HG02973 (cell line): ENCODE results near the gene SLC49A3.
"Not testable (repeated sequence)": the region's sequence is repeated elsewhere in the genome, so short reads cannot be mapped to it uniquely, and the experiment has no call there.

ENCODE experiments used
- ATAC-seq: cut with Tn5 transposase; IDR thresholded peaks from one replicate; pipeline ENCODE4 v1.9.1; 2021; ENCODE audit warnings: moderate library complexity; ENCODE audit not compliant: unreplicated experiment

The SLC49A3 gene

DNA sequence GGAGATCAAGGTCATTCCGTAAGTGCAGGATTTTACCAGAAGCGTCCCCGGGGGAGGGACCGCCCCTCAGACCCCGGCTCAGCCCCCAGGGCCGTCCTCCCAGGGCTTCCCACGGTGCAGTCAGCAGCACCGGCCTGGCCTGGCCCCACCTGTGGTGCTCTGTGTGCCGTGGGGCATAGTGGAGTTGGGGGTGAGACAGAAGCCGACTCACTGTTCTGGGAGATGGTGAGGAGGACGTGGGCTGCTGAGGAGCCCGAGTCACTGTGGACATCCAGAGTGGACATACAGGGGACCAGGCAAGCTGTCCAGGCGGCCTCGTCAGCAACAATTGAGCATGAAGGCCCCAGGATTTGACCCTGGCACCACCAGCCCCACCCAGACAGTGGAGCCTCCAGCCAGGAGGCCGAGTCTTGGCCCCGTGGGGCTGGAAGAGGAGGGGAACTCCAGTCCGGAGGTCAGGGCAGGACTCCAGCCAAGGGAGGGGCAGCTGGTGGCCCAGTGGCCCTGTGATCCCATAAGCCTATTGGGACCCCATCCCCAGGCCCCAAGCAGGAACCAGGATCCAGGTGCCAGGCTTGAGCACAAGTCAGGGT lies 34.0 kb downstream of the SLC49A3 start:
- ATAC-seq, result no peak

DNA sequence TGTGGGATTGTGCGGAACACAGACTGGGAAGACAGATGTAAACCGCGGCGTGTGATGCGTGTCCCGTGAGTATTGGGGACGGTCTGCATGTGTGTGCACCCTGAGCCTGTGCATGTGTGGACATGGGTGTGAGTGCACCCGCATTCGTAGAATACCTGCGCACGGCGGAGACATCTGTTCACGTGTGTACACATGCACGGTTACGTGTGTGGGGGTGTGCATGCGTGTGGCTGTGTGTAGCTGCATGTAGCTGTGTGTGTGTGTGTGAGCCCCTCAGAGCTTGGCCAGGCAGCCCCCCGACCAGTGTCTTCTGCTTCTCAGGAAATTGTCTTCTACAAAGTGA lies 34.5 kb downstream of the SLC49A3 start:
- no peak for ATAC-seq

DNA sequence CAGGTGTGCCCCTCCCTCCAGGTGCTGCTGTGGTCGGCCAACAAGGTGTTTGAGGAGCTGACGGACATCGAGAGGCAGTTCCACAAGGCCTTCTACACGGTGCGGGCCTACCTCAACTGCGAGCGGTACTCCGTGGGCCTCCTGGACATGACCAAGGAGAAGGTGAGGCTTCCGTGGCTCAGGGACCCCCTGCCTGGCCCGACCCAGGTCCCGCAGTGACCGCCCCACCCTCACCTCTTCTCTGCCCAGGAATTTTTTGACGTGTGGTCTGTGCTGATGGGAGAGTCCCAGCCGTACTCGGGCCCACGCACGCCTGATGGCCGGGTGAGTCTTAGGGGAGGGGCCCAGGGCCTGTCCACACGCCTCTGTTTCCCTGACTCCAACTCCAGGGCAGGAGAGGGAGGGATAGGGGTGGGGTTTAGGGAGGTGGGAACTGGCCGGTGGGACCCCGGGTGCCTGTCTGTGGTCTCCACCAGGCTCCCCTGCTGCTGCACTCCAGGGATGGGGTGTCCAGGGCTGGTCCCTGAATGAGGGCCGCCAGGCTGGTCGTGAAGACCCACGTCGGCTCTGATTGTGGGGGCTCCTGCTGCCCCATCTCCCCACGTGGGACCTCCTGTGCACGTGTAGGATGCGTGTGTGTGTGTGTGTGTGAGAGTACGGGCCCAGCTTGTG lies 35.0 kb downstream of the SLC49A3 start:
- no peak for ATAC-seq

DNA sequence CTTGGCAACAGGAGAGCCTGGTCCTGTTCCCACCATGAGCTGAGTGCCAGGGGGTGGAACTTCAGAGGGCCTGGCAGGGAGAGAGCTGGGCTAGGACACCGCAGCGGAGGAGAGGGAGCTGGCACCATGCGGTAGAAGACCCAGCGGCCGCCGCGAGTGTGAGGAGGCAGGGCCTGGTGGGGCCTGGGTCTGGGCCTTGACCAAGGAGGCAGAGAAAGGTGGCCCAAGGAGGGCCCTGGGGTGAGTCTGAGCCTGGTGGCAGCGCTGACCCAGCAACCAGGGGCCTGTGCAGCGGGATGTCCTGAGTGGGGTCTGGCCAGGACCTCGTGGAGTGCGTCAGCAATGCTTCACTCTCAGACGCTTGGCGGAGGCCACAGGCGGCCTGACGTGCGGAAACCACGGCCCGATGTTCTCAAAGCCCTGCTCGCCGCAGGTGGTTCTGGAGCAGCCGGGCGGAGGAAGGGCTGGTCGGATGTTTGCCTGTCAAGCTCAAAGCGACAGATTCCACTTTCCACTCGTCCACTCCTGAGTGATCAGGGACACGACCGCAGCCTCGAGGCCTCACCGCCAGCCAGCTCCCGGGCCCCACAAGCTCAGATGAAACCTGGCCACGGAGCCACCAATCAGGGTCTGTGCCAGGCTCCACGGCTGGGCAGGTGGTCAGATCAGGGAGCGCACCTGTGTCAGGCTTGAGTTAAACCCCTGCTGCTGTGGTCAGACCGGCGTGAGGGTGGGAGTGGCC lies 35.7 kb downstream of the SLC49A3 start:
- no peak for ATAC-seq

DNA sequence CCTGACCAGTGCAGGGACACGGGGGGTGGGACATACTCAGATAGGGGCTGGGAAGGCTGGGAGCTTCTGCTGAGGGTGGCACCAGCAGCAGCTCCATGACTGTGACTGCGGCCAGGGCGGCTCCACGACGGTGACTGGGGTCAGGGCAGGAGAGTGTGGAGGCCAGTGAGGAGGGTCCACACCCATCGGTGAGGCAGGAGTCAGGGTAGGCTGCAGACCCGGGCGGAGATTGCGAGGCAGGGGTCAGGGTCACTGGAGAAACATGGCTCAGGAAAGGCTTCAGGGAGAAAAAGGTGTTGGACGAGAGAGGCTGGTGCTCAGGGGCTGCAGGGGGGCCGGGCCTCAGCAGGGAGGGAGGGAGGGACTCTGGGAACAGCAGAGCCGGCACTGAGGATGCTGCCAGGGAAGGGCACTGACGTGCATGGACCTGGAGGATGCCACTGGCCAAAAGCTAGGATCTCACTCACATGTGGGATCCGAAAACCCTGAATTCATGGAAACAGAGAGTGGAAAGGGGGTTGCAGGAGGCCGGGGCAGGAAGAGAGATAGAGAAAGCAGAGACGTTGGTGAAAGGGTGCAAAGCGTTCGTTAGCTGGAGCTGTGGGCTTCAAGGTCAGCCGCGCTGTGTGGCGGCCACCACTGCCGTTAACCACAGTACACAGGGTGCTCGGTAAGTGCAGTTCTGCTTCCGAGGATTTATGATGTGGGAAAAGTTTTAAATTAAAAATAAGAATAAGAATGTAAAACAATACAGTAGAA lies 36.9 kb downstream of the SLC49A3 start:
- no peak for ATAC-seq

DNA sequence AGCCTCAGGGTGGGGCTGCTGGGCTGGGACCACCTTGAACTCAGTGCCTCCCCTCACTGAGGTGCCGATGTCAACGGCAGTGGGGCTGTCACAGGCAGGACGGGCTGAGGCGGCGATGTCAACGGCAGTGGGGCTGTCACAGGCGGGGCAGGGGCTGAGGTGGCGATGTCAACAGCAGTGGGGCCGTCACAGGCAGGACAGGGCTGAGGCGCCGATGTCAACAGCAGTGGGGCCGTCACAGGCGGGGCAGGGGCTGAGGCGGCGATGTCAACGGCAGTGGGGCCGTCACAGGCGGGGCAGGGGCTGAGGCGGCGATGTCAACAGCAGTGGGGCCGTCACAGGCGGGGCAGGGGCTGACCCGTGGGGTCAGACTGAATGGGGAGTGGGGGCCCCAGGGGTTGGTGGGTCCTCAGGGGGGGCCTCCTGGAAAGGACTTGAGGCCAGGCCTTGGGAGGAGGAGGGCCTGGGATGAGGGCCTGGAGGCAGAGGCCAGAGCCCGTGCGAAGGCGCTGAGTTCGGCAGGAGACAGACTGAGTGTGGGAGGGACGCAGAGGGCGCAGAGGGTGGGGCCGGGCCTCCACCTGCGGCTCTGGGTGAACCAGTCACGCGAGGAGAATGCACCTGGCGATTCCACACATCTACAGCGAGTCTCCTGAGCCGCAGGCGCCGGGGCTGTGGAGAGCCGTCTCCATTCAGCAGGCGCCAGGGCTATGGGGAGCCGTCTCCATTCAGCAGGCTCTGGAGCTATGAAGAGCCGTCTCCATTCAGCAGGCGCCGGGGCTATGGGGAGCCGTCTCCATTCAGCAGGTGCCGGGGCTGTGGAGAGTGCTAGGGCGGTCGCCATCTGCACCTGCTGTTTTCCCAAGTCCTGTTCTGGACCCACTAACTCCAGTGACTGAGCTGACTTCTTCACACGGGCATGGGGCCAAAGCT lies 37.7 kb downstream of the SLC49A3 start:
- ATAC-seq, result no peak

DNA sequence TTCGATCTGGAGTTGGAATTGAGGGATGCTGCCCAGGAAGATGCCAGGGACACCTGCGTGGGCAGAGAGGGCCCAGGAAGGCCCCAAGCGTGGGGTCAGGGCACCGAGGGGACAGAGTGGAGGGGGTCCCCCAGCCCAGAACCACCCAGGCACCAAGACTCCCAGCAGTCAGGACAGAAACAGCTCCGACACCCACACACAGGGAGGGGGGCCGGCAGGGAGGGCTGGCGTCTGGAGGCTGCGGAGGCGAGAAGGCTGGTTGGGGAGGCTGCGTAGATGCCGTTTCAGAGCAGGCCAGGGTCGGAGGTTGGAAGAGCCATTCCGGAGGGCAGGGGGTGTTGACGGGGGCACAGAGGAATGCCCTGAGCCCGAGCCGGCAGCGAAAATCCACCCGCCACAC lies 38.5 kb downstream of the SLC49A3 start:
- no peak for ATAC-seq

DNA sequence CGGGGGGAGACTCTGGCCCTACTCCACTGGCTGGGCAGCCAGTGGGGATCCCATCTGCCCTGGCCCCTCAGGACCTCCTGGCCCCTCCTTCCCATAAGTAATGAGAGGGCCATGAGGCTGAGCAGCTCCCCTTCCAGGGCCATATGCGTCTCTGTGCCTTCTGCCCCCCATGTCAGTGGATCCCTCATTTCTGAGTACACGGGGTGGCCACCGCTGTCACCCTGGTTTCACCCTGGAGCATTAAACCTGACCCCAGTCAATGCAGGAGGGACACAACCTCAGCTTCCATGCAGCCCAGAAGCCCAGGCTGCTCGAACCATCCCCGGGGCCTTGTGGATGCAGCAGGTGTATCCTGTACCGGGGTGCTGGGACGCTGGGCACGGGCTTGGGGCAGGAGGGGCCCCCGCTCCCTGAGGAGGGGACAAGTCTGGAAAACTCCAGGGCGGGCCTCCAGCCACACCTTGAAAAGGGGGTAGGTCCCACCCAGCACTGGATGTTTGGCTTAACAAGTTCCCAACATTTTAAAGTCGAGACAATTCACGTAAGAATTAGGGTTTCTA lies 39.1 kb downstream of the SLC49A3 start:
- ATAC-seq, result no peak

DNA sequence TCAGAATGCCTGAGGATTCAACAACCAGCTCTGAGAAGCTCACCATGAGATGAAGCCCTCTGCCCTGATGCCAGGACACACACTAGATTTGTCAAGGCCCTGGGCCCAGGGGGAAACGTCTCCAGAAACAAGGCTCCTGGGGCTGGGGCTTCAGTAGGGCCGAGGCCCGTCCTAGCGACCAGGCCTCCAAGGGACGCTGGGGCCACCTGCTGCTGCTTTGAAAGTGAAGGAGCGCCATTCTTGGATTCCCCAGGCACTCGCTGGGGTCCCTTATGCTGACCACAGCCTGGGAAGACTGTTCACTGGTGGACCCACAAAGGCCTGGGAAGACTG lies 39.7 kb downstream of the SLC49A3 start:
- ATAC-seq, result no peak

DNA sequence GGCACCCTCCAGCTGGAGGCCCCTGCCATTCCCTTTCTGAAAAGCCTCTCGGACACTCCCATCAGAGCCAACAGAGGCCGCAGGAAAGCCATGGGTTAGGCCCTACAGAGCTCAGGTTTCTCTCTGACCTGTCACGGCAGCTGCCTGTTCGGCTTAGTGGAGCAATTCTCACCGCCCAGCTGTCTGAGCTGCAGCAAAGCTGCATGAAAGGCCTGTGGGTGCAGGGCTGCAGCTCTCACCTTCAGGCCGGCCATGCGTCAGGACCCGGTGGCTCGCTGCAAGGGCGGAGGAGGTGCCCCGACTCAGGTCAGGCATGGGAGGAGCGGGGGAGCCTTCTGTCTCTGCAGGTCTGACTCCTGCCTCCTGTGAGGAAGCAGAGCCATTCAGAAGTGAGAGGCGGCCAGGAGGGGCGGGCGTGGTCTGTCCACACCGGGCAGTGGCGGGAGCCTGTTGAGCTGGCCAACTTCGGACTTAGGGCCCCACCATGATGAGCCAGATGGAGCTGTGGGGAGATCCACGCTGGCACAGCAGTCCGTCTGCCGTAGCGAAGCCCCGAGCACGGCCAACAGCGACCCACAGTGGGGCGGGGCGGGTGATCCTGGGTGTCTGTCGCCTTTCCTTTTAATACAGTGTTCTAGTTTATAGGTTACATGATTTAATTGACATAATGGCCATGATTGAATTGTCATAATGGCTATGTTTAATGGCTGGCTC lies 40.2 kb downstream of the SLC49A3 start:
- ATAC-seq, result no peak

DNA sequence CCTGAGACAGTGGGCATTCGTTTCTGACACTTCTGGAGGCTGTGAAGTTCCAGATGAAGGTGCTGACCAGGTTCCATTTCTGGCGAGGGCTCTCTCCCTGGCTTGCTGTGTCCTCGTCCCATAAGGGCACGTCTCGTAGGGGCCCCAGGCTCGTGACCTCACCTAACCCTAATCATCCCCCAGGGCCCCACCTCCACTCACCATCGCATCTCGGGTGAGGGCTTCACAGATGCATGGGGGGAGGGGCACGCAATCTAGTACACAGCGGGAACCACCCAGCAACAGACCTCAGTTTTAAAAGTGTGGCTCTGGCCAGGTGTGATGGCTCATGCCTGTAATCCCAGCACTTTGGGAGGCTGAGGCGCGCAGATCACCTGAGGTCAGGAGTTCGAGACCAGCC lies 41.5 kb downstream of the SLC49A3 start:
- ATAC-seq, result no peak

DNA sequence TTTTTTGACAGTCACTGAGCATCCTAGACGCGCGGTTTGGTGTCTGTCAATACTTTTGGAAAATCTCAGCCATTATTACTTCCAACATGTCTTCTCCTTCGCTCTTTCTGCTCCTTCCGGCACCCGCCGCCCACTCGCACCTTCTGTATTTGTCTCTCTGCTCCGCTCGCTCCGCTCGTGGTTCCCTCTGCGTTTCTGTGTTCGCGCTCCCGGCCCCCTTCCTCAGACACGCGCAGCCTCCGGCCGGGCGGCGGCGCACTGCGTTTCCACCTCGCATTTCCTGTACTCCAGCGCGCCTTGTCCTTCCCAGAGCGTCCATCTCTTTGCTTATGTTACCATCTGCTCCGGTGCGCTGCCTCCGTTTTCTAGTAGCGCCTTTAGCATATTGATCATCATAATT lies 42.5 kb downstream of the SLC49A3 start:
- ATAC-seq, result no peak

DNA sequence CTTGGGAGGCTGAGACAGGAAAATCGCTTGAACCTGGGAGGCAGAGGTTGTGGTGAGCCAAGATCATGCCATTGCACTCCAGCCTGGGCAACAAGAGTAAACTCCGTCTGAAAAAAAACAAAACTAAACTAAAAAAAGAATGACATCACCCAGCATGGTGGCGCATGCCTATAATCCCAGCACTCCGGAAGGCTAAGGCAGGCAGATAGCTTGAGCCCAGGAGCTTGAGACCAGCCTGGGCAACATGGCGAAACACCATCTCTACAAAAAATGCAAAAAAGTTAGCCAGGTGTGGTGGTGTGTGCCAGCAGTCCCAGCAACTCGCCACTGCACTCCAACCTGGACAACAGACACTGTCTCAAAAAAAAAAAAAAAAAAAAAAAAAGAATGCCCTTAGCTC lies 46.6 kb downstream of the SLC49A3 start:
- ATAC-seq, result not testable (repeated sequence)

DNA sequence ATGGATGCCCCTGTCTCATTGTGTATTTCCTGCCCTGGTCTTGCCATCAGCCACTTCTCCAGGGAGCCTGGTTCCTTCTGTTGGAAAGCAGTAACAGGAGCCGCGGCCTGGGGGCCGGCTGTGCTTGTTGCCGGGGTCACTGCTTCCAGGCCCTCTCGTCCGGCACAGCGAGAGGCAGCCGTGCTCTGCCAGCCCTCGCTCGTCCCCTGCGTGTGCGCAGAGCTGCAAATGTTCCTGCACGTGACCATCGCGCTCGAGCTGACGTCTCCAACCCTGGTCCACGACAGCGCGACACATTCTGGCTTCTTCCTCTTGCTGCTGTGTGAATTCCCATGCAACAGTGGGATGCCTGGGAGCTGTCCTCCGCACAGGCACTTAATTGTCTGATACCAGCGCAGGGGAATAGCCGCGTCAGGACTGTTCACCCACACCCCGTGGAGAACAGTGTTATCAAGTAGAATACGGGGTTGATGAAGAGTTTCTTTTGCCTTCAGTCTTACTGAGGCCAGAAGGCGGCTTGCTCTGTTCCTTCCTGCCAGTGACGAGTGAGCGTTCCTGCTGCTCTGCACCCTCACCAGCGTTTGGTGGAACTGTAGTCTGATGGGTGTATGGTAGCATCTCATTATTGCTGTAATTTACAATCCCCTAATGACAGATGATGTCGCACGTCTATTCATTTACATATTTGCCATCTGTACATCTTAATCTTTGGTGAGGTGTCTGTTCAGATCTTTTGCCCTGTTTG lies 51.2 kb downstream of the SLC49A3 start:
- ATAC-seq, result no peak

DNA sequence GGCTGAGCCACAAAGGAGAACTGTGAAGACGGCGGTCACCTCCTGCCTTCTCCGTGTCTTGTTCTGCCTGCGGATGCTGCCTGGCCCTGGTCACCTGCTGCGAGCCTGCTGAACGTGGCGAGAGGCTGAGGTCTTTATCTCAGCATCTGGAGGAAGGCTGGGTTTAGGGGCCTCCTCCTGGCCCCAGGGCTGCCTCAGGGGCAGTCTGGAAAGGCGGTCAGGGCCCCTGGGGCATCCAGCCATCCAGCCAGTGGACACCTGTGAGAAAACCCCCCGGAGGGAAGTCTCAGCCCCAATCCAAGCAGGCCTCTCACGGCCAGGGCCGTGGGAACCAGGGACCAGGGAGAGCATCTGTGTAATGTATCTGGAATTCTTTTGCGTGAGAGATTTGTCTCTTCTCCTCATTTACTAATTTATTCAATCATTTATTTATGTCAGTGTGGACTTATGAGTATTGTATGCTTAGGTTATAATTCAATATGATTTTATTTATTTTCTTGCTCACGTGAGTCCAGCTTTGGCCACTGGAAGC lies 52.3 kb downstream of the SLC49A3 start:
- no peak for ATAC-seq

DNA sequence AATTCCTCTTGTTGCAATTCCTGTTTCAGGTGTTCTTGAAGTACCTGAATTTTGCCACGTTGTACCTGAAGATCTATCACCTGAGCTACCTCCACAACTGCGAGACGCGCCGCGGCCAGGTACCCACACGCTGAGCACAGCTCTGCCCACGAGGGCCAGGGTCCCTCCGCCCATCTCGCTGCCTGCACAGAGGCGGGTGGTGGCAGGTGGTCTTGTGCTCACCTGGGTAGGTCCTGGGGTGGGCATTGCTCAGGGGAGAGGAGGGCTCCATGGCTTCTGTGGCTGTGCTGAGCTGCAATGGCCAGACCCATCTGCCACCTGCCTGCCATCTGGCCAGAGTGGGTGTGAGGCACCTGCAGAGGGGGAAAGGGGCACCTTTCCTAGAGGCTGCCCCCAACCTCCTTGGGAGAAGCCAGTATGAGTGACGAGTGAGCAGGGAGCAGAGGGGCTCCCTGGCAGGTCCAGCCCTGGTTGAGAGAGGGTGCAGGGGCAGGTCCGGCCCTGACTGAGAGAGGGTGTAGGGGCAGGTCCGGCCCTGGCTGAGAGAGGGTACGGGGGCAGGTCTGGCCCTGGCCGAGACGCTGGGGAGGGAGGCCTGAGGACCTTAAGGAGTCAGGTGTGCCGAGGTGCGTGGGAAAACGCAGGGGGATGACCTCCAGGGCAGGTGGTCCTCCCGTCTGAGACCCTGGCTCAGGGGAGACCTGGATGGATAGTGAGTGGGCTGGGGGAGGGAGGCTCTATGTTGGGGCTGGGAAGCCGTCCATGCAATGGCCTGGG lies 52.9 kb downstream of the SLC49A3 start:
- no peak for ATAC-seq

DNA sequence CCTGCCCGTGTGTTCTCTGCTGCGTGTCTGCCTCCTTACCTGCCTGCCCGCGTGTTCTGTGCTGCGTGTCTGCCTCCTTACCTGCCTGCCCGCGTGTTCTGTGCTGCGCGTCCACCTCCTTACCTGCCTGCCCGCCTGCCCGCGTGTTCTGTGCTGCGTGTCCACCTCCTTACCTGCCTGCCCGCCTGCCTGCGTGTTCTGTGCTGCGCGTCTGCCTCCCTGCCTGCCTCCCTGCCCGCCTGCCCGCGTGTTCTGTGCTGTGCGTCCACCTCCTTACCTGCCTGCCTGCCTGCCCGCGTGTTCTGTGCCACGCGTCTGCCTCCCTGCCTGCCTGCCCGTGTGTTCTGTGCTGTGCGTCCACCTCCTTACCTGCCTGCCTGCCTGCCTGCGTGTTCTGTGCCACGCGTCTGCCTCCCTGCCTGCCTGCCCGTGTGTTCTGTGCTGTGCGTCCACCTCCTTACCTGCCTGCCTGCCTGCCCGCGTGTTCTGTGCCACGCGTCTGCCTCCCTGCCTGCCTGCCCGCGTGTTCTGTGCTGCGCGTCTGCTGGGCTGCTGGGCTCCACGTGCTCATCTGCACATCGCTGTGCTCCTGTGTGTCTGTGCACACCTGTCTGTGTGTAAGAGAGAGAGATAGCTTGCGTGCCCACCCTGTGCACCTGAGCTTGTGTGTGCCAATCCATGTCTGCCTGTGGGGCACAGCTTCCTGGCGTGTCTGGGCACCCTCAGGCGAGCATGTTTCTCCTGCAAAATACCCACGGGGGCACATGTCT lies 53.7 kb downstream of the SLC49A3 start:
- not testable (repeated sequence) for ATAC-seq
